Nephron progenitor cell (in vitro differentiated cells): ENCODE results near the gene TBC1D4.
"Not testable (repeated sequence)": the region's sequence is repeated elsewhere in the genome, so short reads cannot be mapped to it uniquely, and the experiment has no call there.

Experiments used
- DNase-seq: peaks from one replicate; pipeline ENCODE4 v3.0.0; 2021
- H3K27ac Mint-ChIP-seq: 2 replicates; pipeline ENCODE4 v1.8.0; 2021; ENCODE audit warnings: mild to moderate bottlenecking, moderate library complexity, mixed read lengths
- H3K27me3 Mint-ChIP-seq: 2 replicates; pipeline ENCODE4 v1.8.0; 2021; ENCODE audit warnings: mild to moderate bottlenecking, low read depth, mixed read lengths; ENCODE audit not compliant: poor library complexity
- H3K36me3 Mint-ChIP-seq: 2 replicates; pipeline ENCODE4 v1.8.0; 2021; ENCODE audit warnings: low read depth, mixed read lengths
- H3K4me1 Mint-ChIP-seq: 2 replicates; pipeline ENCODE4 v1.8.0; 2021; ENCODE audit warnings: mixed read lengths
- H3K4me3 Mint-ChIP-seq: 2 replicates; pipeline ENCODE4 v1.8.0; 2021; ENCODE audit warnings: mild to moderate bottlenecking, moderate library complexity, mixed read lengths
- H3K9me3 Mint-ChIP-seq: 2 replicates; pipeline ENCODE4 v1.8.0; 2021; ENCODE audit warnings: mild to moderate bottlenecking, moderate library complexity, mixed read lengths
- CTCF ChIP-seq: fragments of 200-600 bp; sonication (generic); IDR thresholded peaks from 2 replicates; pipeline ENCODE4 v1.5.0; 2021; ENCODE audit warnings: antibody characterized with exemption

Gene TBC1D4

GRCh38 chr13:75271846-75272245 is 210.1 kb downstream of the TBC1D4 start:
- Mint-ChIP-seq H3K27ac (no peak overlapping the region), H3K4me3 (no peak overlapping the region), H3K36me3 (peaks cover 2% of the 10 kb centered on the region), H3K9me3 (peaks cover 42% of the 10 kb centered on the region), H3K27me3 (no peaks in the 10 kb centered on the region), H3K4me1 (no peaks in the 10 kb centered on the region)
- no peak for DNase-seq
- no peak for TF ChIP-seq CTCF

- not testable (repeated sequence) for DNase-seq, H3K27me3 Mint-ChIP-seq, H3K27ac Mint-ChIP-seq, H3K36me3 Mint-ChIP-seq, H3K4me3 Mint-ChIP-seq, H3K4me1 Mint-ChIP-seq
- peaks cover 20% of the 10 kb centered on the region for H3K9me3 Mint-ChIP-seq
Observed at GRCh38 chr13:75268481-75268880, 213.5 kb downstream of the TBC1D4 start.

- peaks cover 9% of the 10 kb centered on the region for H3K9me3 Mint-ChIP-seq
- no peaks in the 10 kb centered on the region for H3K4me1 Mint-ChIP-seq
- no peaks in the 10 kb centered on the region for H3K36me3 Mint-ChIP-seq
- no peak overlapping the region for H3K27ac Mint-ChIP-seq
- TF ChIP-seq CTCF, result no peak
- H3K27me3 Mint-ChIP-seq, result no peaks in the 10 kb centered on the region
- no peak for DNase-seq
- no peak overlapping the region for H3K4me3 Mint-ChIP-seq
Observed at GRCh38 chr13:75264611-75265010, 217.4 kb downstream of the TBC1D4 start.

GRCh38 chr13:75263741-75264407 is 218.1 kb downstream of the TBC1D4 start:
- TF ChIP-seq CTCF, result no peak
- H3K4me3 Mint-ChIP-seq, result no peak overlapping the region
- no peak overlapping the region for H3K27ac Mint-ChIP-seq
- peaks cover 1% of the 10 kb centered on the region for H3K9me3 Mint-ChIP-seq
- peaks cover 6% of the 10 kb centered on the region for H3K27me3 Mint-ChIP-seq
- H3K4me1 Mint-ChIP-seq, result no peaks in the 10 kb centered on the region
- H3K36me3 Mint-ChIP-seq, result no peaks in the 10 kb centered on the region
- DNase-seq, result no peak

GRCh38 chr13:75258159-75258782 is 223.7 kb downstream of the TBC1D4 start:
- Mint-ChIP-seq H3K27ac (no peak overlapping the region), H3K27me3 (peaks cover 9% of the 10 kb centered on the region), H3K4me3 (no peak overlapping the region), H3K36me3 (no peaks in the 10 kb centered on the region), H3K9me3 (no peaks in the 10 kb centered on the region), H3K4me1 (no peaks in the 10 kb centered on the region)
- no peak for DNase-seq
- peak; percentile 74 for TF ChIP-seq CTCF

GRCh38 chr13:75256922-75257321 is 225.0 kb downstream of the TBC1D4 start:
- Mint-ChIP-seq H3K27me3 (peaks cover 9% of the 10 kb centered on the region), H3K9me3 (no peaks in the 10 kb centered on the region), H3K4me1 (no peaks in the 10 kb centered on the region), H3K36me3 (no peaks in the 10 kb centered on the region), H3K27ac (no peak overlapping the region), H3K4me3 (no peak overlapping the region)
- no peak for TF ChIP-seq CTCF
- DNase-seq, result no peak
